Activated naive CD4-positive, alpha-beta T cell treated with anti-CD3 and anti-CD28 coated beads, Interleukin-2, amount 50 U/mL, for 16 hours (primary cell): Measurements from ENCODE around the gene LRTM2.
A peak's percentile ranks its signal among the peaks of the same experiment; 100 is the strongest.
"Not testable (repeated sequence)": the region's sequence is repeated elsewhere in the genome, so short reads cannot be mapped to it uniquely, and the experiment has no call there.

Experiments used
- DNase-seq: peaks from one replicate; pipeline ENCODE4 v3.0.0-alpha.2; 2020

LRTM2 gene

GRCh38 chr12:1812650-1813302, 7.6 kb upstream of the LRTM2 start:
- DNase-seq = no peak

- no peak for DNase-seq
Observed at GRCh38 chr12:1814266-1814665, 6.1 kb upstream of the LRTM2 start.

GRCh38 chr12:1815108-1815507, 5.3 kb upstream of the LRTM2 start:
- no peak for DNase-seq

GRCh38 chr12:1815814-1816729, 4.3 kb upstream of the LRTM2 start:
- no peak for DNase-seq

- no peak for DNase-seq
Observed at GRCh38 chr12:1816730-1817348, 3.5 kb upstream of the LRTM2 start.

GRCh38 chr12:1817928-1818327, 2.4 kb upstream of the LRTM2 start:
- DNase-seq = not testable (repeated sequence)

- no peak for DNase-seq
Observed at GRCh38 chr12:1819050-1819449, 1.3 kb upstream of the LRTM2 start.

- no peak for DNase-seq
Observed at GRCh38 chr12:1819571-1819970, 794 bp upstream of the LRTM2 start.

GRCh38 chr12:1820896-1821291, 529 bp downstream of the LRTM2 start:
- DNase-seq = no peak

- DNase-seq = no peak
Observed at GRCh38 chr12:1821805-1822204, 1.4 kb downstream of the LRTM2 start.

GRCh38 chr12:1822699-1823098, 2.3 kb downstream of the LRTM2 start:
- no peak for DNase-seq

- no peak for DNase-seq
Observed at GRCh38 chr12:1823237-1823636, 2.9 kb downstream of the LRTM2 start.

- DNase-seq = no peak
Observed at GRCh38 chr12:1825382-1826102, 5.2 kb downstream of the LRTM2 start.

GRCh38 chr12:1826401-1826800, 6.0 kb downstream of the LRTM2 start:
- no peak for DNase-seq

- no peak for DNase-seq
Observed at GRCh38 chr12:1826867-1827705, 6.7 kb downstream of the LRTM2 start.

GRCh38 chr12:1827826-1828805, 7.8 kb downstream of the LRTM2 start:
- DNase-seq = peak; percentile 5

- no peak for DNase-seq
Observed at GRCh38 chr12:1828856-1829255, 8.5 kb downstream of the LRTM2 start.

- peak; percentile 3 for DNase-seq
Observed at GRCh38 chr12:1829306-1829900, 9.0 kb downstream of the LRTM2 start.

- peak; percentile 3 for DNase-seq
Observed at GRCh38 chr12:1830401-1830845, 10.1 kb downstream of the LRTM2 start.
